ENCODE measurements around the gene BANF1.

Gene BANF1
- 7.0 to 36.3 (median 18.8) reads per million in 17 experiments for total RNA-seq

GRCh38 chr11:66001942-66002647 lies at the start of gene BANF1, which contains the start of gene EIF1AD:
BANF1 (plus strand) TSS chr11:66002503; CDS start chr11:66003251, 748 bp downstream.
EIF1AD (minus strand) TSS chr11:66002157; CDS start chr11:66000389, 1,768 bp downstream.
- peak; percentile 96 to 98 (median 96) for DNase-seq

GRCh38 chr11:65953471-65953870 lies 48.8 kb upstream of the BANF1 start:
- no peak for DNase-seq

- DNase-seq, result no peak
These were observed 47.5 kb upstream of the BANF1 start for GRCh38 chr11:65954771-65955170.

- no peak for DNase-seq
These were observed 44.0 kb upstream of the BANF1 start for GRCh38 chr11:65958291-65958690.

- DNase-seq, result no peak
These were observed 43.4 kb upstream of the BANF1 start for GRCh38 chr11:65958774-65959420.

GRCh38 chr11:65960824-65961266 lies 41.5 kb upstream of the BANF1 start:
- DNase-seq, result no peak

GRCh38 chr11:65961267-65962140 lies 40.8 kb upstream of the BANF1 start, which contains the start of gene SART1:
SART1 (plus strand) TSS chr11:65961734; CDS start chr11:65961781, 47 bp downstream.
- peak; percentile 98 to 99 (median 99) for DNase-seq

- DNase-seq, result no peak
These were observed 40.1 kb upstream of the BANF1 start for GRCh38 chr11:65962141-65962564.

GRCh38 chr11:65964906-65965305 lies 37.4 kb upstream of the BANF1 start:
- DNase-seq, result no peak

- DNase-seq, result no peak
These were observed 36.1 kb upstream of the BANF1 start for GRCh38 chr11:65965986-65966762.

GRCh38 chr11:65967329-65967934 lies 34.9 kb upstream of the BANF1 start:
- no peak for DNase-seq

GRCh38 chr11:65968600-65969482 lies 33.5 kb upstream of the BANF1 start:
- peak in 3 of 4 experiments; percentile 24 to 29 (median 28) for DNase-seq

- DNase-seq, result no peak
These were observed 30.2 kb upstream of the BANF1 start for GRCh38 chr11:65972116-65972515.

GRCh38 chr11:65973439-65974110 lies 28.7 kb upstream of the BANF1 start:
- DNase-seq, result no peak

- no peak for DNase-seq
These were observed 26.5 kb upstream of the BANF1 start for GRCh38 chr11:65975771-65976170.

- no peak for DNase-seq
These were observed 25.8 kb upstream of the BANF1 start for GRCh38 chr11:65976216-65977176.

GRCh38 chr11:65977621-65978390 lies 24.5 kb upstream of the BANF1 start:
- no peak for DNase-seq

Measured in suppressor macrophage (primary cell).